ENCODE data around the gene NFKBIE. TPM values are rescaled to one million over a fixed set of nuclear protein-coding genes. Genes with fewer than 3 reads are reported as not detected.

The NFKBIE gene
- total and polyA plus RNA-seq, 2 of the 13 experiments (the other 11 are each of a cell fraction or from before 2014, with no cell fraction given), result 6.7 to 14.5 TPM

- peak; percentile 67; the same call in 1 of the 2 replicates for TF ChIP-seq ETV5 (CRISPR knock-in tag; IDR thresholded peaks at IDR 0.05; ENCODE audit: borderline replicate concordance)
- peak; percentile 41; the same call in 1 of the 2 replicates for TF ChIP-seq TFDP1 (CRISPR knock-in tag; IDR thresholded peaks at IDR 0.05; ENCODE audit: borderline replicate concordance)
- no peak for TF ChIP-seq ZNF513 (CRISPR knock-in tag; conservative IDR thresholded peaks at IDR 0.05)
- peak; percentile 89 for TF ChIP-seq ZFX (CRISPR knock-in tag; IDR thresholded peaks at IDR 0.05; ENCODE audit: low read depth)
- TF ChIP-seq FOXP1 (IDR thresholded peaks at IDR 0.05), result no peak
- no peak for TF ChIP-seq FOXP1 (CRISPR knock-in tag; IDR thresholded peaks at IDR 0.05)
- TF ChIP-seq NCOR1 (IDR thresholded peaks at IDR 0.05; ENCODE audit: borderline replicate concordance, low read length), result no peak
- no peak for TF ChIP-seq ZNF550 (CRISPR knock-in tag; IDR thresholded peaks at IDR 0.05; ENCODE audit: borderline replicate concordance)
- TF ChIP-seq ATM (IDR thresholded peaks at IDR 0.05; ENCODE audit: borderline replicate concordance), result no peak
- TF ChIP-seq ZNF207 (IDR thresholded peaks at IDR 0.05; ENCODE audit: borderline replicate concordance), result no peak
- peak; percentile 79 for TF ChIP-seq ZFP91 (CRISPR knock-in tag; IDR thresholded peaks at IDR 0.05; ENCODE audit: borderline replicate concordance)
- TF ChIP-seq HDAC1 (CRISPR knock-in tag; IDR thresholded peaks at IDR 0.05), result peak; percentile 45
- peak; percentile 56; the same call in 1 of the 2 replicates for TF ChIP-seq PHF20 (CRISPR knock-in tag; IDR thresholded peaks at IDR 0.05)
- no peak for TF ChIP-seq MZF1 (CRISPR knock-in tag; IDR thresholded peaks at IDR 0.05; ENCODE audit: borderline replicate concordance)
- TF ChIP-seq ATF6 (CRISPR knock-in tag; conservative IDR thresholded peaks at IDR 0.05), result no peak
- TF ChIP-seq ZNF121 (CRISPR knock-in tag; IDR thresholded peaks at IDR 0.05), result no peak
These were observed at the start of gene NFKBIE (continued) for GRCh38 chr6:44265007-44265721.

Data from HepG2 (cell line).